GM19238 (cell line): Measurements from ENCODE around the gene HSPA4.
"Not testable (repeated sequence)": the region's sequence is repeated elsewhere in the genome, so short reads cannot be mapped to it uniquely, and the experiment has no call there.

ENCODE experiments used
- DNase-seq: peaks from one replicate; pipeline ENCODE4 v3.0.0; 2011; ENCODE audit warnings: low spot score; ENCODE audit not compliant: insufficient read length

HSPA4 gene

GRCh38 chr5:133122711-133123110 lies 70.9 kb downstream of the HSPA4 start:
- DNase-seq = no peak

GRCh38 chr5:133123297-133123696 lies 71.5 kb downstream of the HSPA4 start:
- no peak for DNase-seq

- DNase-seq = no peak
Observed at GRCh38 chr5:133124891-133125290, 73.1 kb downstream of the HSPA4 start.

- no peak for DNase-seq
Observed at GRCh38 chr5:133128066-133128465, 76.3 kb downstream of the HSPA4 start.

GRCh38 chr5:133129289-133129688 lies 77.5 kb downstream of the HSPA4 start:
- DNase-seq = no peak

- DNase-seq = no peak
Observed at GRCh38 chr5:133129950-133130349, 78.1 kb downstream of the HSPA4 start.

- DNase-seq = no peak
Observed at GRCh38 chr5:133130387-133131118, 78.7 kb downstream of the HSPA4 start.

GRCh38 chr5:133132717-133133116 lies 80.9 kb downstream of the HSPA4 start:
- DNase-seq = no peak

GRCh38 chr5:133133241-133133640 lies 81.4 kb downstream of the HSPA4 start:
- not testable (repeated sequence) for DNase-seq

- not testable (repeated sequence) for DNase-seq
Observed at GRCh38 chr5:133136890-133137289, 85.1 kb downstream of the HSPA4 start.

- no peak for DNase-seq
Observed at GRCh38 chr5:133140311-133140710, 88.5 kb downstream of the HSPA4 start.

GRCh38 chr5:133141746-133142145 lies 89.9 kb downstream of the HSPA4 start:
- DNase-seq = no peak

GRCh38 chr5:133142782-133143181 lies 91.0 kb downstream of the HSPA4 start:
- no peak for DNase-seq

GRCh38 chr5:133144245-133144981 lies 92.6 kb downstream of the HSPA4 start:
- no peak for DNase-seq

GRCh38 chr5:133145436-133146170 lies 93.8 kb downstream of the HSPA4 start:
- DNase-seq = no peak

GRCh38 chr5:133147411-133147810 lies 95.6 kb downstream of the HSPA4 start:
- DNase-seq = no peak

- DNase-seq = no peak
Observed at GRCh38 chr5:133147815-133148567, 96.2 kb downstream of the HSPA4 start.

- no peak for DNase-seq
Observed at GRCh38 chr5:133149345-133149744, 97.5 kb downstream of the HSPA4 start.

GRCh38 chr5:133150909-133151544 lies 99.2 kb downstream of the HSPA4 start:
- DNase-seq = no peak

GRCh38 chr5:133154274-133155075 lies 102.7 kb downstream of the HSPA4 start:
- no peak for DNase-seq
